AG04450 (cell line): ENCODE measurements around the gene CHRDL2. TPM values are rescaled to one million over a fixed set of nuclear protein-coding genes. Genes with fewer than 3 reads are reported as not detected.
A peak's percentile ranks its signal among the peaks of the same experiment; 100 is the strongest.

Source experiments
- CTCF ChIA-PET: fragments of 300-600, 350-600 bp; formaldehyde crosslinking; extraction: SDS; loops from one replicate; lab custom pipeline; 2022; ENCODE audit warnings: antibody characterized with exemption, inconsistent platforms; lab: Charles Lee
- POLR2A ChIA-PET: fragments of 350-600 bp; formaldehyde crosslinking; extraction: SDS; loops from one replicate; lab custom pipeline; 2021; ENCODE audit warnings: antibody characterized with exemption, inconsistent platforms; lab: Yijun Ruan, JAX
- DNase-seq: peaks from one replicate; pipeline ENCODE4 v3.0.0-alpha.2; 2011; ENCODE audit warnings: low read depth, low spot score
- H3K27ac ChIP-seq: one replicate; pipeline ENCODE4 v1.5.1; 2012; ENCODE audit warnings: low read depth, low read length, control low read depth
- H3K27me3 ChIP-seq: one replicate; pipeline ENCODE4 v1.6.0; 2012; ENCODE audit warnings: low read length; ENCODE audit not compliant: control insufficient read depth, insufficient read depth
- H3K4me3 ChIP-seq: 2 replicates; pipeline ENCODE4 v1.5.1; 2011; ENCODE audit warnings: mild to moderate bottlenecking, low read depth, low read length, control low read depth
- H3K9me3 ChIP-seq: 2 replicates; pipeline ENCODE4 v1.5.1; 2012; ENCODE audit warnings: low read length; ENCODE audit not compliant: control insufficient read depth, insufficient read depth
- polyA plus RNA-seq: library from polyadenylated mRNA; depleted of rRNA; stranded (reverse); fragments of >200 nt; gene quantifications from 2 replicates; pipeline ENCODE4 v1.2.3, GENCODE V29; 2011
- TF ChIP-seq, protein P1 (sequence below): IDR thresholded peaks from 2 replicates; pipeline ENCODE4 v1.5.1; 2011; ENCODE audit warnings: low read depth, low read length, control low read depth, inconsistent platforms

CHRDL2 gene
- polyA plus RNA-seq, 1 experiment = 0.88 TPM

- Histone ChIP-seq H3K27me3 (peaks cover 37% of the 10 kb centered on the region), H3K4me3 (no peak overlapping the region), H3K27ac (no peak overlapping the region), H3K9me3 (no peaks in the 10 kb centered on the region)
- TF ChIP-seq, protein P1, sequence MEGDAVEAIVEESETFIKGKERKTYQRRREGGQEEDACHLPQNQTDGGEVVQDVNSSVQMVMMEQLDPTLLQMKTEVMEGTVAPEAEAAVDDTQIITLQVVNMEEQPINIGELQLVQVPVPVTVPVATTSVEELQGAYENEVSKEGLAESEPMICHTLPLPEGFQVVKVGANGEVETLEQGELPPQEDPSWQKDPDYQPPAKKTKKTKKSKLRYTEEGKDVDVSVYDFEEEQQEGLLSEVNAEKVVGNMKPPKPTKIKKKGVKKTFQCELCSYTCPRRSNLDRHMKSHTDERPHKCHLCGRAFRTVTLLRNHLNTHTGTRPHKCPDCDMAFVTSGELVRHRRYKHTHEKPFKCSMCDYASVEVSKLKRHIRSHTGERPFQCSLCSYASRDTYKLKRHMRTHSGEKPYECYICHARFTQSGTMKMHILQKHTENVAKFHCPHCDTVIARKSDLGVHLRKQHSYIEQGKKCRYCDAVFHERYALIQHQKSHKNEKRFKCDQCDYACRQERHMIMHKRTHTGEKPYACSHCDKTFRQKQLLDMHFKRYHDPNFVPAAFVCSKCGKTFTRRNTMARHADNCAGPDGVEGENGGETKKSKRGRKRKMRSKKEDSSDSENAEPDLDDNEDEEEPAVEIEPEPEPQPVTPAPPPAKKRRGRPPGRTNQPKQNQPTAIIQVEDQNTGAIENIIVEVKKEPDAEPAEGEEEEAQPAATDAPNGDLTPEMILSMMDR = no peak
- ChIA-PET POLR2A (interaction anchor here (0.9 kb wide), 1 partner anchor 9 kb away, joined by 3 read pairs; no protein-coding TSS in a partner anchor), CTCF (interaction anchor here (1.0 to 1.6 kb wide), 2 partner anchors 10 to 124 kb away, joined by 3 to 6 read pairs; no protein-coding TSS in a partner anchor)
- DNase-seq = no peak
These were observed 4.2 kb upstream of the CHRDL2 start for GRCh38 chr11:74735365-74735928.

- Histone ChIP-seq H3K27me3 (peaks cover 46% of the 10 kb centered on the region), H3K27ac (no peak overlapping the region), H3K4me3 (no peak overlapping the region), H3K9me3 (no peaks in the 10 kb centered on the region)
- no peak for DNase-seq
- ChIA-PET CTCF (interaction anchor here (0.9 to 3.6 kb wide), 4 partner anchors 9 to 280 kb away, joined by 3 to 18 read pairs (median 5); no protein-coding TSS in a partner anchor), POLR2A (interaction anchor here (0.9 kb wide), 1 partner anchor 8 kb away, joined by 3 read pairs; no protein-coding TSS in a partner anchor)
- TF ChIP-seq, protein P1 = no peak
These were observed 3.3 kb upstream of the CHRDL2 start for GRCh38 chr11:74734559-74734925.

DNA sequence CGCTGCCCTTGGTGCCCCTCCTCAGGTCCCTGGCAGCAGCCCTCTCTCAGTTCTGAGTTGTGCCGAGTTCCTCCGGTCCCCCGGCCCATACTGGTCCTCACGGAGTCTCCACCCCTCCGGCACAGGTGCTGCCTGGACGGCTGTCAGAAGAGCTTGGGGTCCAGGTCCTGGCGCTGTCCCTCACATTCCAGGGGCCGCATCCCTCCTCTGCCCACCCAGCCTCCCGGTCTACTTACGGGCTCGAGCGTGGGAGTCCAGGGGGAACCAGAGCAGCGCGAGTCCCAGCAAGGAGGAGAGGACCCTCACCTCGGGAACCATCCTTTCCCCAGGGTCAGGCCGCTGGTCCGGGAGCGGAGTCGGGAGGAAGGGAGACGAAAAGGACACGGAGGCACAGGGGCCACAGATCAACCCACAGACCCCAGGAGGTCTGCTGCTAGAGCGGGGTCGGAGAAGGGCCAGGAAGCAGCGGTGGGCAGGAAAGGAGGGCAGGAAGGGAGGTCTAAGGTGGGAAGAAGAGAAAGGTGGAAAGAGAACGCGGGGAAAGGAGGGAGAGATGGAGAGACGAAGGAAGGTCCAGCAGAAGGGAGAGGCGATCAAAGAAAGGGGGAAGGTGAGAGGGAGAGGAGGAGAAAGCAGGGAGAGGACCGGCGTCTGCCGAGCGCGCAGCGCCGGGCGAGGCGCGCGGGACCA is 510 bp downstream of the CHRDL2 start:
- no peak for DNase-seq
- CTCF ChIA-PET = no interaction called here
- Histone ChIP-seq H3K4me3 (peak overlapping the region; percentile 35), H3K27ac (no peak overlapping the region), H3K9me3 (no peaks in the 10 kb centered on the region), H3K27me3 (peaks cover 50% of the 10 kb centered on the region)
- POLR2A ChIA-PET = no interaction called here
- TF ChIP-seq, protein P1 = no peak

GRCh38 chr11:74729397-74729796 is 1.8 kb downstream of the CHRDL2 start:
- TF ChIP-seq, protein P1 = no peak
- POLR2A ChIA-PET = no interaction called here
- H3K27me3 ChIP-seq = peaks cover 50% of the 10 kb centered on the region
- no peak for DNase-seq
- H3K4me3 ChIP-seq = no peak overlapping the region
- H3K27ac ChIP-seq = no peak overlapping the region
- CTCF ChIA-PET = interaction anchor here (0.9 to 2.7 kb wide), 3 partner anchors 11 to 28 kb away, joined by 3 to 19 read pairs (median 14); no protein-coding TSS in a partner anchor
- no peaks in the 10 kb centered on the region for H3K9me3 ChIP-seq
